Chondrocyte (in vitro differentiated cells): ENCODE results near the gene SERP2. TPM values are rescaled to one million over a fixed set of nuclear protein-coding genes. Genes with fewer than 3 reads are reported as not detected.

Source experiments
- DNase-seq: peaks from one replicate; pipeline ENCODE4 v3.0.0; 2021; ENCODE audit warnings: mixed read lengths, low spot score
- H3K27ac Mint-ChIP-seq: one replicate; pipeline ENCODE4 v1.8.0; 2021; ENCODE audit warnings: mild to moderate bottlenecking, moderate library complexity, mixed read lengths; ENCODE audit not compliant: unreplicated experiment
- H3K27me3 Mint-ChIP-seq: 2 replicates; pipeline ENCODE4 v1.8.0; 2021; ENCODE audit warnings: low read depth, mixed read lengths
- H3K36me3 Mint-ChIP-seq: 2 replicates; pipeline ENCODE4 v1.8.0; 2021; ENCODE audit warnings: low read depth, mixed read lengths
- H3K4me1 Mint-ChIP-seq: 2 replicates; pipeline ENCODE4 v1.8.0; 2021; ENCODE audit warnings: low read depth, mild to moderate bottlenecking, mixed read lengths
- H3K4me3 Mint-ChIP-seq: one replicate; pipeline ENCODE4 v1.8.0; 2021; ENCODE audit warnings: mild to moderate bottlenecking, moderate library complexity, mixed read lengths; ENCODE audit not compliant: unreplicated experiment
- H3K9me3 Mint-ChIP-seq: 2 replicates; pipeline ENCODE4 v1.8.0; 2021; ENCODE audit warnings: low read depth, mixed read lengths
- CTCF ChIP-seq: fragments of 200-600 bp; sonication (generic); IDR thresholded peaks from 2 replicates; pipeline ENCODE4 v1.5.0; 2021; ENCODE audit warnings: antibody characterized with exemption, mild to moderate bottlenecking, moderate library complexity
- total RNA-seq: library from RNA; stranded (reverse); gene quantifications from 3 replicates; pipeline ENCODE4 v1.2.1, GENCODE V29; 2021

SERP2 gene
- total RNA-seq, 1 donor from 2014 or later: 6.7 TPM

GRCh38 chr13:44385847-44386246 lies 12.2 kb downstream of the SERP2 start:
- H3K27me3 Mint-ChIP-seq: no peaks in the 10 kb centered on the region
- H3K27ac Mint-ChIP-seq: no peak overlapping the region
- H3K9me3 Mint-ChIP-seq: no peaks in the 10 kb centered on the region
- no peak for DNase-seq
- no peak for TF ChIP-seq CTCF
- no peak overlapping the region for H3K4me3 Mint-ChIP-seq
- H3K4me1 Mint-ChIP-seq: peaks cover 13% of the 10 kb centered on the region
- peaks cover 8% of the 10 kb centered on the region for H3K36me3 Mint-ChIP-seq

GRCh38 chr13:44386913-44387556 lies 13.4 kb downstream of the SERP2 start:
- no peak for TF ChIP-seq CTCF
- Mint-ChIP-seq H3K36me3 (peaks cover 7% of the 10 kb centered on the region), H3K4me1 (peaks cover 13% of the 10 kb centered on the region), H3K27me3 (no peaks in the 10 kb centered on the region), H3K9me3 (no peaks in the 10 kb centered on the region), H3K4me3 (no peak overlapping the region), H3K27ac (no peak overlapping the region)
- no peak for DNase-seq

- Mint-ChIP-seq H3K27ac (no peak overlapping the region), H3K9me3 (no peaks in the 10 kb centered on the region), H3K36me3 (peaks cover 7% of the 10 kb centered on the region), H3K27me3 (no peaks in the 10 kb centered on the region), H3K4me1 (peaks cover 21% of the 10 kb centered on the region), H3K4me3 (no peak overlapping the region)
- no peak for TF ChIP-seq CTCF
- DNase-seq: no peak
These were observed 14.9 kb downstream of the SERP2 start for GRCh38 chr13:44388427-44389059.

GRCh38 chr13:44389060-44389666 lies 15.5 kb downstream of the SERP2 start:
- Mint-ChIP-seq H3K27ac (no peak overlapping the region), H3K4me1 (peaks cover 20% of the 10 kb centered on the region), H3K36me3 (peaks cover 5% of the 10 kb centered on the region), H3K4me3 (no peak overlapping the region), H3K9me3 (no peaks in the 10 kb centered on the region), H3K27me3 (no peaks in the 10 kb centered on the region)
- TF ChIP-seq CTCF: no peak
- no peak for DNase-seq

- Mint-ChIP-seq H3K4me1 (peaks cover 20% of the 10 kb centered on the region), H3K9me3 (no peaks in the 10 kb centered on the region), H3K4me3 (no peak overlapping the region), H3K27ac (no peak overlapping the region), H3K36me3 (peaks cover 3% of the 10 kb centered on the region), H3K27me3 (no peaks in the 10 kb centered on the region)
- no peak for TF ChIP-seq CTCF
- DNase-seq: no peak
These were observed 16.3 kb downstream of the SERP2 start for GRCh38 chr13:44389876-44390275.
